H1 (cell line): ENCODE results near the gene JMJD8.

Source experiments
- E2F6 ChIP-seq: IDR thresholded peaks from 2 replicates; pipeline ENCODE4 v1.6.1; 2012; ENCODE audit warnings: inconsistent platforms
- KDM4A ChIP-seq: IDR thresholded peaks from one replicate; pipeline ENCODE4 v1.7.1; 2012; ENCODE audit warnings: low read depth, mild to moderate bottlenecking, moderate library complexity, low read length, inconsistent platforms; ENCODE audit not compliant: severe bottlenecking

GRCh38 chr16:685967-686366 lies 1.8 kb upstream of the JMJD8 start:
- TF ChIP-seq E2F6: no peak
- no peak for TF ChIP-seq KDM4A
